ENCODE data around the gene CCDC154.

CCDC154 gene

DNA sequence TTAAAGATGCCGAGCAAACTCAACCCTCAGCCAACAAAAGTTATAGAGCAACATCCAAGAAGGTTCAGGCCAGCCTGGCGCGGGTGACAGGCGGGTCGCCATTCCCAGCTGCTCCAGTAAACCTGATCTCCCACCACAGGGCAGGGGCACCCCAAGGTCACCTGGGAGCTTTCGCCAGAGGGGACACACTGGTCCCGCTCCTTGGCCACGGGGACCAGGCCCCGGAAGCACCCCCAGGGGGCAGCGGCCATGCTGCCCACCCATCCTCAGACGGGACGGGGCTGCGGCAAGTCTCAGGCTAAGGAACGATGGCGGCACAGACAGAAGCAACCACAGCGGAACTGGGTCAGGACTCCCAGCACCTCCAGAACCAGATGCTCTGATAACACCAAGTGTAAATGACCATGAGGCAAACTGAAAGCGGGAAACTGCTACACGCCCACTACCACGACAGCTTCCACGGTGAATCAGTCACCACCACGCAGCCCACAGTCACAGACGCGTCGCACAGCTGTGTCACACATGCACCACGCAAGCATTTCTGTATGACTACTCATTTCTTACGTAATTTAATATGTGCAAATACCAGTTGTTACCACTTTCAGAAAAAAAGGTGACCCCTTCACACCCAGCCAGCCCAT lies 14.1 kb upstream of the CCDC154 start:
- no peak overlapping the region for H3K4me3 ChIP-seq (ENCODE audit: low read depth, low read length)
- DNase-seq (ENCODE audit: low read depth) = no peak
- TF ChIP-seq, protein P1, sequence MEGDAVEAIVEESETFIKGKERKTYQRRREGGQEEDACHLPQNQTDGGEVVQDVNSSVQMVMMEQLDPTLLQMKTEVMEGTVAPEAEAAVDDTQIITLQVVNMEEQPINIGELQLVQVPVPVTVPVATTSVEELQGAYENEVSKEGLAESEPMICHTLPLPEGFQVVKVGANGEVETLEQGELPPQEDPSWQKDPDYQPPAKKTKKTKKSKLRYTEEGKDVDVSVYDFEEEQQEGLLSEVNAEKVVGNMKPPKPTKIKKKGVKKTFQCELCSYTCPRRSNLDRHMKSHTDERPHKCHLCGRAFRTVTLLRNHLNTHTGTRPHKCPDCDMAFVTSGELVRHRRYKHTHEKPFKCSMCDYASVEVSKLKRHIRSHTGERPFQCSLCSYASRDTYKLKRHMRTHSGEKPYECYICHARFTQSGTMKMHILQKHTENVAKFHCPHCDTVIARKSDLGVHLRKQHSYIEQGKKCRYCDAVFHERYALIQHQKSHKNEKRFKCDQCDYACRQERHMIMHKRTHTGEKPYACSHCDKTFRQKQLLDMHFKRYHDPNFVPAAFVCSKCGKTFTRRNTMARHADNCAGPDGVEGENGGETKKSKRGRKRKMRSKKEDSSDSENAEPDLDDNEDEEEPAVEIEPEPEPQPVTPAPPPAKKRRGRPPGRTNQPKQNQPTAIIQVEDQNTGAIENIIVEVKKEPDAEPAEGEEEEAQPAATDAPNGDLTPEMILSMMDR (IDR thresholded peaks at IDR 0.05; ENCODE audit: low read depth, low read length, missing control alignments) = no peak

GRCh38 chr16:1457489-1458245 lies 13.3 kb upstream of the CCDC154 start:
- TF ChIP-seq, protein P1 (IDR thresholded peaks at IDR 0.05; ENCODE audit: low read depth, low read length, missing control alignments) = no peak
- DNase-seq (ENCODE audit: low read depth) = no peak
- no peak overlapping the region for H3K4me3 ChIP-seq (ENCODE audit: low read depth, low read length)

- DNase-seq (ENCODE audit: low read depth) = no peak
- TF ChIP-seq, protein P1 (IDR thresholded peaks at IDR 0.05; ENCODE audit: low read depth, low read length, missing control alignments) = no peak
- no peak overlapping the region for H3K4me3 ChIP-seq (ENCODE audit: low read depth, low read length)
Measured at GRCh38 chr16:1456951-1457350, 12.6 kb upstream of the CCDC154 start.

DNA sequence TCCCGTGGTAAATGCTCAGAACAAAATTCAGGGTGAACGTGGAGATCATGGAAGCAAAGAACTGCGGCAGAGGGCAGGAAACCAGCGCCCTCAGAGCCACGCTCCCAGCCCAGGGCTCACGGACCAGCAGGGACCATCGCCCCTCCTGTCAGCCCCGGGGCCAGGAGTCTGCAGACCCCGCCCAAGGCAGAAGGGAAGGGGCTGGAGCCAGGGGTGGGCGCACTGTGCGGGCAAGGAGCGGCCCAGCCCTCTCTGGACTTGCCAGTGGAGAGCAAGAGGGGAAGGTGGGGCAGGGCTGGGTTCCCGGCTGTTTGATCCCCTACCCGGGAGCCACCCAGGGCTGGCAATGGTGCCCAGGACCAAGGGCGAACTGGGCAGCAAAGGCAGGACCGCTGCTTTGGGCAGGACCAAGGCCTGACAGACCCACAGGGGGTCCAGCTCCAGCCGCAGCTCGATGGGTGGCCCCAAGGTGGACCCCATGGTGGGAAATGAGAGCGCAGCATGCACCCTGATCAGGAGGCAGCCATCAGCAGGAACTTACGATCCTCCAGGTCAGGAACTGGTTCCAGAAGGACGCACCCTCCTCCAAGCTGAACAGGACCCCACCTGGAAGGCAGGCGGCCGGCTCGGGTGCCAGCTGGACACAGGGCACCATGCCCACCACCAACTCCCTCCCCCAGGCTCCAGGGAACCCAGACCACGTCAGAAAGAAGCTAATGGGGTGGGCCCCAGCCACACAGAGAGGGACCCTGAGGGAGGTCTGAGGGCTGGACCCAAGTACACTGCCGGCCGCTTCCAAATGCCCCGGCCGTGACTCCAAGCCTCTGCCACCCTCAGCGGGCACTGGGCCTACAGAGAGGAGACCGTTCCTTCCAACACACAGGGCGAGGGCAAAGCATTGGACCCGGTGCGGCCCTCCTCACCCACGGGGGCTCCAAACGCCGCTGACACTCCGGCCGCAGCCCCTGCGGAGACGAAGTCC lies 11.1 kb upstream of the CCDC154 start:
- DNase-seq (ENCODE audit: low read depth) = no peak
- TF ChIP-seq, protein P1 (IDR thresholded peaks at IDR 0.05; ENCODE audit: low read depth, low read length, missing control alignments) = no peak
- H3K4me3 ChIP-seq (ENCODE audit: low read depth, low read length) = no peak overlapping the region

- no peak overlapping the region for H3K4me3 ChIP-seq (ENCODE audit: low read depth, low read length)
- TF ChIP-seq, protein P1 (IDR thresholded peaks at IDR 0.05; ENCODE audit: low read depth, low read length, missing control alignments) = no peak
Measured at GRCh38 chr16:1454561-1454960, 10.2 kb upstream of the CCDC154 start.

GRCh38 chr16:1453316-1453715 lies 9.0 kb upstream of the CCDC154 start:
- TF ChIP-seq, protein P1 (IDR thresholded peaks at IDR 0.05; ENCODE audit: low read depth, low read length, missing control alignments) = no peak
- H3K4me3 ChIP-seq (ENCODE audit: low read depth, low read length) = no peak overlapping the region
- no peak for DNase-seq (ENCODE audit: low read depth)

More at GRCh38 chr16:1454561-1454960, 10.2 kb upstream of the CCDC154 start:
- DNase-seq (ENCODE audit: low read depth) = no peak
